Neural cell (in vitro differentiated cells): ENCODE data around the gene KRTAP2-2. TPM values are rescaled to one million over a fixed set of nuclear protein-coding genes. Genes with fewer than 3 reads are reported as not detected.
"Not testable (repeated sequence)": the region's sequence is repeated elsewhere in the genome, so short reads cannot be mapped to it uniquely, and the experiment has no call there.

Source experiments
- H2AFZ ChIP-seq: fragments of 200-600, 300-800 bp; sonication (generic), shearing (Covaris generic); 2 replicates; pipeline ENCODE4 v1.6.0; 2014; ENCODE audit warnings: low read depth, mild to moderate bottlenecking, antibody characterized with exemption, low read length, moderate library complexity
- H3F3A ChIP-seq: fragments of 200-600 bp; shearing (Covaris generic); 2 replicates; pipeline ENCODE4 v1.6.1; 2016; ENCODE audit warnings: mild to moderate bottlenecking, moderate library complexity, mixed read lengths, antibody characterized with exemption, low read length; ENCODE audit not compliant: insufficient read depth, poor library complexity, severe bottlenecking
- H3K27ac ChIP-seq: fragments of 200-600, 300-800 bp; sonication (generic), shearing (Covaris generic); 2 replicates; pipeline ENCODE4 v1.5.1; 2014; ENCODE audit warnings: mild to moderate bottlenecking, low read length, moderate library complexity
- H3K27me3 ChIP-seq: fragments of 300-800, 200-600 bp; sonication (generic), shearing (Covaris generic); 2 replicates; pipeline ENCODE4 v1.6.0; 2014; ENCODE audit warnings: mild to moderate bottlenecking, low read depth, low read length, moderate library complexity; ENCODE audit not compliant: insufficient read depth
- H3K36me3 ChIP-seq: fragments of 300-800, 200-600 bp; sonication (generic), shearing (Covaris generic); 2 replicates; pipeline ENCODE4 v1.5.1; 2014; ENCODE audit warnings: mild to moderate bottlenecking, antibody characterized with exemption, low read length, moderate library complexity; ENCODE audit not compliant: insufficient read depth
- H3K4me2 ChIP-seq: fragments of 300-800, 200-600 bp; sonication (generic), shearing (Covaris generic); 2 replicates; pipeline ENCODE4 v1.6.0; 2014; ENCODE audit warnings: mild to moderate bottlenecking, low read length
- H3K4me3 ChIP-seq: fragments of 300-800, 200-600 bp; sonication (generic), shearing (Covaris generic); 2 replicates; pipeline ENCODE4 v1.5.1; 2014; ENCODE audit warnings: mild to moderate bottlenecking, low read length, moderate library complexity
- H3K79me2 ChIP-seq: fragments of 200-600 bp; shearing (Covaris generic); replicated peaks from 2 replicates; pipeline ENCODE4 v1.6.0; 2014; ENCODE audit warnings: mild to moderate bottlenecking, low read length, moderate library complexity; ENCODE audit not compliant: insufficient read depth
- H3K9ac ChIP-seq: fragments of 300-800, 200-600 bp; sonication (generic), shearing (Covaris generic); 2 replicates; pipeline ENCODE4 v1.6.1; 2016; ENCODE audit warnings: mild to moderate bottlenecking, low read length, mixed read lengths
- H3K9me2 ChIP-seq: fragments of 200-600 bp; shearing (Covaris generic); 2 replicates; pipeline ENCODE4 v1.6.1; 2016; ENCODE audit warnings: mild to moderate bottlenecking, low read length, mixed read lengths; ENCODE audit not compliant: insufficient read depth
- H3K9me3 ChIP-seq: fragments of 200-600, 300-800 bp; sonication (generic), shearing (Covaris generic); 2 replicates; pipeline ENCODE4 v1.6.1; 2016; ENCODE audit warnings: mild to moderate bottlenecking, mixed run types, low read length, moderate library complexity, mixed read lengths
- H4K20me1 ChIP-seq: fragments of 200-600 bp; shearing (Covaris generic); 2 replicates; pipeline ENCODE4 v1.6.1; 2016; ENCODE audit warnings: mild to moderate bottlenecking, mixed run types; ENCODE audit not compliant: insufficient read depth
- EP300 ChIP-seq: fragments of 450-650 bp; conservative IDR thresholded peaks from 2 replicates; pipeline ENCODE4 v1.6.1; 2014; ENCODE audit warnings: antibody characterized with exemption, mild to moderate bottlenecking, moderate library complexity; ENCODE audit not compliant: poor library complexity, severe bottlenecking
- EZH2 ChIP-seq: fragments of 200-600, 300-800 bp; shearing (Covaris generic), sonication (generic); IDR thresholded peaks from 2 replicates; pipeline ENCODE4 v1.6.1; 2014; ENCODE audit warnings: antibody characterized with exemption, low read length, borderline replicate concordance, mild to moderate bottlenecking; ENCODE audit not compliant: insufficient read depth, poor library complexity, severe bottlenecking
- MXI1 ChIP-seq: fragments of 450-650 bp; conservative IDR thresholded peaks from 2 replicates; pipeline ENCODE4 v1.6.1; 2014; ENCODE audit warnings: antibody characterized with exemption, mild to moderate bottlenecking; ENCODE audit not compliant: poor library complexity, severe bottlenecking
- POLR2AphosphoS5 ChIP-seq: IDR thresholded peaks from 2 replicates; pipeline ENCODE4 v1.6.1; 2012
- RAD21 ChIP-seq: fragments of 450-650 bp; conservative IDR thresholded peaks from 2 replicates; pipeline ENCODE4 v1.6.1; 2014; ENCODE audit warnings: antibody characterized with exemption, mild to moderate bottlenecking, moderate library complexity
- SMC3 ChIP-seq: fragments of 450-650 bp; conservative IDR thresholded peaks from 2 replicates; pipeline ENCODE4 v1.6.1; 2014; ENCODE audit warnings: antibody characterized with exemption, mild to moderate bottlenecking, moderate library complexity; ENCODE audit not compliant: poor library complexity
- TAF1 ChIP-seq: IDR thresholded peaks from 2 replicates; pipeline ENCODE4 v1.6.1; 2012; ENCODE audit warnings: low read depth
- polyA plus RNA-seq: library from polyadenylated mRNA; depleted of rRNA; stranded (reverse); fragments of >200 nt; gene quantifications from 2 replicates; pipeline ENCODE4 v1.2.3, GENCODE V29; 2014
- TF ChIP-seq, protein P1 (sequence below): fragments of 450-650 bp; IDR thresholded peaks from 2 replicates; pipeline ENCODE4 v1.5.1; 2014; ENCODE audit warnings: antibody characterized with exemption, mild to moderate bottlenecking, moderate library complexity; ENCODE audit not compliant: poor library complexity, severe bottlenecking
- TF ChIP-seq, protein P2 (sequence below): IDR thresholded peaks from 2 replicates; pipeline ENCODE4 v1.6.1; 2012; ENCODE audit warnings: borderline replicate concordance

Gene KRTAP2-2
- polyA plus RNA-seq, 1 donor from 2014 or later: not detected

DNA sequence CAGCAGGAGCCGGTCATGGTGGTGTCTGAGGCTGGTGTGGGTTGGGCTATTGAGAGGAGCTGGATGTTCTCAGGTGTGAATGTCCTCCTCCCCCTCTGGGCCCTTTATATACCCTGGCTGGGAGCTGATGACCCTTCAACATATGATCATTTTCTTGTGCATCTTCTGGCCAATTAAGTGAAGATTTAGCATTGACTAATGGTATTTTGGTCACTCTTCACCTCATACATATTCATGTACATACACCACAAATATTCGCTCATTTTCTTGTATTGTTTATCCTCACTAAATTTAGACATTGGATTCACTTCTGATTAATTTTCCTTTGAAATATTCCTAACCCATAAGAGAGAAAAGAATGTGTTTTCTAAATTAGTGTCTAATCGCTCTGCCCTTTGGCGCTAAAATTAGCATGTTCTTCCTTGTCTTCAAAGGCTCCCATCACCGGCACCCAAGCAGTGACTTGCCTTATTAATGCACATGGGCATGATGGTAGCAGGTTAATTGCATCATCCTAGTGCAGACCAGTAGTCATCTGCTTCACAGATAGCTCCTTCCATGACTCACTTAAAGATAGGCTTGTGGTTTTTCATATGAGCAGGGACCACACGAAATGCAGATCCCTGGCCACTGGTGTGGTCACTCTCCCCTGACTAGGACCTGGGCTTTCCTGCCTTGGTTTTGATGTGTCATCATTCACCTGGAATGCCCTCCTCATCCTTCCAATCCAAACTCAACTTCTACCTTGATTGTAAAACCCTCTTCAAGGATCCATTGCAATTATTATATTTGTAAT, 11.0 kb upstream of the KRTAP2-2 start, which contains the start of gene KRTAP2-4:
TSS of gene KRTAP2-4 (minus strand) at position 51 of the 796 bp plus-strand sequence. CDS start at position 17, 34 bp downstream.
- H3K4me2 ChIP-seq: no peak within 1 kb of the TSS
- no peak within 1 kb of the TSS for H3K9ac ChIP-seq
- no peaks in the 10 kb centered on the region for H3K36me3 ChIP-seq
- no peaks in the 10 kb centered on the region for H3K27me3 ChIP-seq
- H3K9me2 ChIP-seq: no peaks in the 10 kb centered on the region
- no peaks in the 10 kb centered on the region for H3F3A ChIP-seq
- no peaks in the 10 kb centered on the region for H3K79me2 ChIP-seq
- H3K4me3 ChIP-seq: no peak within 1 kb of the TSS
- H4K20me1 ChIP-seq: no peaks in the 10 kb centered on the region
- H3K9me3 ChIP-seq: no peaks in the 10 kb centered on the region
- no peak within 1 kb of the TSS for H3K27ac ChIP-seq
- H2AFZ ChIP-seq: no peak within 1 kb of the TSS
- TF ChIP-seq TAF1 (no peak), RAD21 (no peak), POLR2AphosphoS5 (no peak), SMC3 (no peak), EZH2 (no peak), EP300 (no peak), MXI1 (no peak)
- TF ChIP-seq, protein P1, sequence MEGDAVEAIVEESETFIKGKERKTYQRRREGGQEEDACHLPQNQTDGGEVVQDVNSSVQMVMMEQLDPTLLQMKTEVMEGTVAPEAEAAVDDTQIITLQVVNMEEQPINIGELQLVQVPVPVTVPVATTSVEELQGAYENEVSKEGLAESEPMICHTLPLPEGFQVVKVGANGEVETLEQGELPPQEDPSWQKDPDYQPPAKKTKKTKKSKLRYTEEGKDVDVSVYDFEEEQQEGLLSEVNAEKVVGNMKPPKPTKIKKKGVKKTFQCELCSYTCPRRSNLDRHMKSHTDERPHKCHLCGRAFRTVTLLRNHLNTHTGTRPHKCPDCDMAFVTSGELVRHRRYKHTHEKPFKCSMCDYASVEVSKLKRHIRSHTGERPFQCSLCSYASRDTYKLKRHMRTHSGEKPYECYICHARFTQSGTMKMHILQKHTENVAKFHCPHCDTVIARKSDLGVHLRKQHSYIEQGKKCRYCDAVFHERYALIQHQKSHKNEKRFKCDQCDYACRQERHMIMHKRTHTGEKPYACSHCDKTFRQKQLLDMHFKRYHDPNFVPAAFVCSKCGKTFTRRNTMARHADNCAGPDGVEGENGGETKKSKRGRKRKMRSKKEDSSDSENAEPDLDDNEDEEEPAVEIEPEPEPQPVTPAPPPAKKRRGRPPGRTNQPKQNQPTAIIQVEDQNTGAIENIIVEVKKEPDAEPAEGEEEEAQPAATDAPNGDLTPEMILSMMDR: no peak
- TF ChIP-seq, protein P2, sequence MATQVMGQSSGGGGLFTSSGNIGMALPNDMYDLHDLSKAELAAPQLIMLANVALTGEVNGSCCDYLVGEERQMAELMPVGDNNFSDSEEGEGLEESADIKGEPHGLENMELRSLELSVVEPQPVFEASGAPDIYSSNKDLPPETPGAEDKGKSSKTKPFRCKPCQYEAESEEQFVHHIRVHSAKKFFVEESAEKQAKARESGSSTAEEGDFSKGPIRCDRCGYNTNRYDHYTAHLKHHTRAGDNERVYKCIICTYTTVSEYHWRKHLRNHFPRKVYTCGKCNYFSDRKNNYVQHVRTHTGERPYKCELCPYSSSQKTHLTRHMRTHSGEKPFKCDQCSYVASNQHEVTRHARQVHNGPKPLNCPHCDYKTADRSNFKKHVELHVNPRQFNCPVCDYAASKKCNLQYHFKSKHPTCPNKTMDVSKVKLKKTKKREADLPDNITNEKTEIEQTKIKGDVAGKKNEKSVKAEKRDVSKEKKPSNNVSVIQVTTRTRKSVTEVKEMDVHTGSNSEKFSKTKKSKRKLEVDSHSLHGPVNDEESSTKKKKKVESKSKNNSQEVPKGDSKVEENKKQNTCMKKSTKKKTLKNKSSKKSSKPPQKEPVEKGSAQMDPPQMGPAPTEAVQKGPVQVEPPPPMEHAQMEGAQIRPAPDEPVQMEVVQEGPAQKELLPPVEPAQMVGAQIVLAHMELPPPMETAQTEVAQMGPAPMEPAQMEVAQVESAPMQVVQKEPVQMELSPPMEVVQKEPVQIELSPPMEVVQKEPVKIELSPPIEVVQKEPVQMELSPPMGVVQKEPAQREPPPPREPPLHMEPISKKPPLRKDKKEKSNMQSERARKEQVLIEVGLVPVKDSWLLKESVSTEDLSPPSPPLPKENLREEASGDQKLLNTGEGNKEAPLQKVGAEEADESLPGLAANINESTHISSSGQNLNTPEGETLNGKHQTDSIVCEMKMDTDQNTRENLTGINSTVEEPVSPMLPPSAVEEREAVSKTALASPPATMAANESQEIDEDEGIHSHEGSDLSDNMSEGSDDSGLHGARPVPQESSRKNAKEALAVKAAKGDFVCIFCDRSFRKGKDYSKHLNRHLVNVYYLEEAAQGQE: no peak

DNA sequence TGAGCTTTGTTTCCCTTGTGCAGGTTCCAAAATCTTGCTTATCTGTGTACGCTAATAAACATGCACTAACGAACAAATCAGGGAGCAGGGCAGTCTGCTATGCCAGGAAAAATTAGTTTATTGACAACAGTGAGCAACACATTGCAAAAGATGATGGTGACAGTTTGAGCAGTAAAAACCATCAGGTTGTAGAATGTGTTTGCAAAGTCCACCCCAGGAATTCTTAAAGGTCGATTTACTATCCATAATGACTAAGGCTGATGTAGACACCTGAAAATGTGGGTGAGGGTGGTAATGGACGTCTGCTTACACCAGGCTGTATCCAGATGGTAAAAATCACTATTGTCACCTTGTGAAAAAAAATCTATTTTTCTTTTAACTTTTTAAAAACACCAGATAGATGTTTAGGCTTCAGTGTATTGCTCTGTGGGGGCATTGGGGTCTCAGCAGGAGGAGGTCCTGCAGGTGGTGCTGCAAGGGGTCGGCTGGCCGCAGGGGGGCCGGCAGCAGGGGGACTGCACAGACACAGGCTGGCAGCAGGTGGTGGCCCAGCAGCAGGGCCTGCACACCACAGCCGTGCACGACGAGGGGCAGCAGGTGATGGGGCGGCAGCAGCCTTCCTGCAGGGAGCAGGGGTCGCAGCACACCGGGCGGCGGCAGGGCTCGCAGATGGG, 10.1 kb upstream of the KRTAP2-2 start:
- not testable (repeated sequence) for H2AFZ ChIP-seq, H3K4me2 ChIP-seq, H3K9ac ChIP-seq, H3K9me3 ChIP-seq, H3F3A ChIP-seq, H3K27ac ChIP-seq, H3K9me2 ChIP-seq, H3K79me2 ChIP-seq, H3K27me3 ChIP-seq, H4K20me1 ChIP-seq, H3K4me3 ChIP-seq, H3K36me3 ChIP-seq
